Measurements from ENCODE around the gene ZNF358. TPM values are rescaled to one million over a fixed set of nuclear protein-coding genes. Genes with fewer than 3 reads are reported as not detected.

Gene ZNF358
- total and polyA plus RNA-seq, 3 donors from 2014 or later, result 21.0 to 35.9 (median 28.7) TPM

GRCh38 chr19:7470540-7471305, 45.2 kb upstream of the ZNF358 start:
- intact Hi-C loops (cut with DNase I; ENCODE audit: low total_unique reads), result no loop called here
- Histone ChIP-seq H3K4me3 (no peak overlapping the region), H3K9me3 (no peaks in the 10 kb centered on the region), H3K27ac (no peak overlapping the region), H3K4me1 (no peaks in the 10 kb centered on the region), H3K36me3 (ENCODE audit: low read depth, missing control alignments) (no peaks in the 10 kb centered on the region), H3K27me3 (no peaks in the 10 kb centered on the region)
- 91 to 92% methylated on average over 21 to 31 of the region's 31 CpGs for WGBS, 2 donors
- DNase-seq, result no peak
- TF ChIP-seq CTCF (IDR thresholded peaks at IDR 0.05), result no peak
- TF ChIP-seq POLR2A (IDR thresholded peaks at IDR 0.05), result no peak

GRCh38 chr19:7471696-7472615, 43.9 kb upstream of the ZNF358 start:
- intact Hi-C loops (cut with DNase I; ENCODE audit: low total_unique reads), result no loop called here
- no peaks in the 10 kb centered on the region for H3K36me3 ChIP-seq (ENCODE audit: low read depth, missing control alignments)
- DNase-seq, result no peak

GRCh38 chr19:7475665-7476064, 40.2 kb upstream of the ZNF358 start:
- DNase-seq, result no peak
- no peaks in the 10 kb centered on the region for H3K36me3 ChIP-seq (ENCODE audit: low read depth, missing control alignments)
- peaks cover 8% of the 10 kb centered on the region for H3K4me1 ChIP-seq
- H3K9me3 ChIP-seq, result no peaks in the 10 kb centered on the region
- H3K27ac ChIP-seq, result no peak overlapping the region
- TF ChIP-seq CTCF (IDR thresholded peaks at IDR 0.05) (no peak), POLR2A (IDR thresholded peaks at IDR 0.05) (no peak)
- intact Hi-C loops (cut with DNase I; ENCODE audit: low total_unique reads), result no loop called here
- WGBS, 2 donors, result 87 to 91% methylated on average over 5 to 6 of the region's 6 CpGs
- H3K4me3 ChIP-seq, result no peak overlapping the region
- no peaks in the 10 kb centered on the region for H3K27me3 ChIP-seq

More at GRCh38 chr19:7471696-7472615, 43.9 kb upstream of the ZNF358 start:
- WGBS, 2 donors, result 82 to 89% methylated on average over 31 to 41 of the region's 42 CpGs
- H3K9me3 ChIP-seq, result no peaks in the 10 kb centered on the region
- H3K27me3 ChIP-seq, result no peaks in the 10 kb centered on the region
- H3K4me3 ChIP-seq, result no peak overlapping the region
- no peak overlapping the region for H3K27ac ChIP-seq
- H3K4me1 ChIP-seq, result no peaks in the 10 kb centered on the region
- no peak for TF ChIP-seq CTCF (IDR thresholded peaks at IDR 0.05)
- TF ChIP-seq POLR2A (IDR thresholded peaks at IDR 0.05), result no peak

- H3K27ac ChIP-seq, result no peak overlapping the region
- H3K36me3 ChIP-seq (ENCODE audit: low read depth, missing control alignments), result no peaks in the 10 kb centered on the region
- H3K4me1 ChIP-seq, result peaks cover 10% of the 10 kb centered on the region
- intact Hi-C loops (cut with DNase I; ENCODE audit: low total_unique reads), result no loop called here
- no peak for DNase-seq
- TF ChIP-seq CTCF (IDR thresholded peaks at IDR 0.05) (no peak), POLR2A (IDR thresholded peaks at IDR 0.05) (no peak)
- 80 to 93% methylated on average over 7 of the region's 7 CpGs for whole genome bisulfite sequencing, 2 donors
- no peaks in the 10 kb centered on the region for H3K9me3 ChIP-seq
- no peak overlapping the region for H3K4me3 ChIP-seq
- H3K27me3 ChIP-seq, result no peaks in the 10 kb centered on the region
Observed at GRCh38 chr19:7476241-7476640, 39.7 kb upstream of the ZNF358 start.

Measured in testis (tissue), 3 donors.